Liver (tissue), 9 donors: ENCODE data around the gene RAPGEF1. TPM values are rescaled to one million over a fixed set of nuclear protein-coding genes. Genes with fewer than 3 reads are reported as not detected.

Source experiments
- DNase-seq: peaks from one replicate; pipeline ENCODE4 v3.0.0-alpha.2; 2017; ENCODE audit warnings: low spot score
- H3K27ac ChIP-seq, 2 donors: one replicate each; pipeline ENCODE4 v1.7.0; 2013; ENCODE audit warnings: inconsistent platforms in 2 of 2, low read length in 2 of 2, control low read depth in 1 of 2, low read depth in 1 of 2, mild to moderate bottlenecking in 1 of 2
- H3K27me3 ChIP-seq, 4 donors: one replicate each; pipeline versions ENCODE4 v1.6.1 to v1.7.0; 2013; ENCODE audit warnings: low read length in 3 of 4, inconsistent platforms in 1 of 4, mild to moderate bottlenecking in 1 of 4, moderate library complexity in 1 of 4; ENCODE audit not compliant: control insufficient read depth in 4 of 4, insufficient read depth in 4 of 4
- H3K36me3 ChIP-seq, 4 donors: one replicate each; pipeline versions ENCODE4 v1.6.1 to v1.7.0; 2013; ENCODE audit warnings: low read length in 3 of 4, mild to moderate bottlenecking in 3 of 4, low read depth in 1 of 4, moderate library complexity in 1 of 4; ENCODE audit not compliant: control insufficient read depth in 4 of 4, insufficient read depth in 3 of 4
- H3K4me1 ChIP-seq, 4 donors: one replicate each; pipeline versions ENCODE4 v1.6.1 to v1.7.0; 2013; ENCODE audit warnings: low read length in 3 of 4, mild to moderate bottlenecking in 3 of 4, moderate library complexity in 1 of 4; ENCODE audit not compliant: control insufficient read depth in 4 of 4, insufficient read depth in 4 of 4
- H3K4me3 ChIP-seq, 3 donors: one replicate each; pipeline versions ENCODE4 v1.6.1 to v1.7.0; 2013; ENCODE audit warnings: low read length in 3 of 3, control low read depth in 1 of 3, low read depth in 1 of 3, mild to moderate bottlenecking in 1 of 3
- H3K9ac ChIP-seq, 2 donors: one replicate each; pipeline ENCODE4 v1.7.0; 2013; ENCODE audit warnings: low read length in 2 of 2, mild to moderate bottlenecking in 2 of 2, moderate library complexity in 2 of 2, control low read depth in 1 of 2, low read depth in 1 of 2
- H3K9me3 ChIP-seq, 4 donors: one replicate each; pipeline versions ENCODE4 v1.6.1 to v1.7.0; 2013; ENCODE audit warnings: low read length in 3 of 4; ENCODE audit not compliant: control insufficient read depth in 4 of 4
- EGR1 ChIP-seq, 2 donors: IDR thresholded peaks; 2 replicates each; pipeline ENCODE4 v1.6.1; 2016 to 2018; ENCODE audit warnings: antibody characterized with exemption in 2 of 2, low read depth in 2 of 2
- FOXA1 ChIP-seq: IDR thresholded peaks from 2 replicates; pipeline ENCODE4 v1.6.1; 2016; ENCODE audit warnings: antibody characterized with exemption
- GABPA ChIP-seq, 2 donors: IDR thresholded peaks in 1 of 2; conservative IDR thresholded peaks in 1 of 2; 2 replicates each; pipeline ENCODE4 v1.6.1; 2016; ENCODE audit warnings: antibody characterized with exemption in 2 of 2, mild to moderate bottlenecking in 1 of 2, moderate library complexity in 1 of 2
- HNF4A ChIP-seq, 2 donors: conservative IDR thresholded peaks; 2 replicates each; pipeline ENCODE4 v1.6.1; 2016; ENCODE audit warnings: antibody characterized with exemption in 2 of 2, mild to moderate bottlenecking in 2 of 2
- HNF4G ChIP-seq: IDR thresholded peaks from 2 replicates; pipeline ENCODE4 v1.6.1; 2016; ENCODE audit warnings: antibody characterized with exemption
- NR2F2 ChIP-seq: IDR thresholded peaks from 2 replicates; pipeline ENCODE4 v1.6.1; 2016; ENCODE audit warnings: antibody characterized with exemption
- RAD21 ChIP-seq, 2 donors: IDR thresholded peaks; 2 replicates each; pipeline ENCODE4 v1.6.1; 2016; ENCODE audit warnings: antibody characterized with exemption in 2 of 2, mild to moderate bottlenecking in 2 of 2
- RXRA ChIP-seq, 2 donors: IDR thresholded peaks; 2 replicates each; pipeline ENCODE4 v1.6.1; 2017 to 2018; ENCODE audit warnings: antibody characterized with exemption in 2 of 2, mild to moderate bottlenecking in 1 of 2
- SP1 ChIP-seq: IDR thresholded peaks from 2 replicates; pipeline ENCODE4 v1.6.1; 2018; ENCODE audit warnings: antibody characterized with exemption, mild to moderate bottlenecking
- TAF1 ChIP-seq: conservative IDR thresholded peaks from 2 replicates; pipeline ENCODE4 v1.6.1; 2016; ENCODE audit warnings: antibody characterized with exemption, mild to moderate bottlenecking
- YY1 ChIP-seq: IDR thresholded peaks from 2 replicates; pipeline ENCODE4 v1.6.1; 2016; ENCODE audit warnings: antibody characterized with exemption, mild to moderate bottlenecking
- WGBS: extraction: QIAGEN DNeasy Blood & Tissue Kit; methylation state at CpG from one replicate; pipeline ENCODE4 v1.1.7; 2013; 5-methylcytosine and 5-hydroxymethylcytosine counted together
- polyA plus RNA-seq, 2 donors: library from polyadenylated mRNA; stranded (reverse) in 1 of 2; unstranded in 1 of 2; fragments of 200-250 nt in 1 of 2; fragments of >200 nt in 1 of 2; fragmentation: Nextera tagmentation in 1 of 2; extraction: Ambion mirVana in 1 of 2; gene quantifications; one replicate each; pipeline versions ENCODE4 v1.2.1 to v1.2.3, GENCODE V29; 2013 to 2015
- total RNA-seq, 2 donors: library from RNA; depleted of rRNA; stranded (reverse); fragments of >200 nt; gene quantifications; one replicate each; pipeline ENCODE4 v1.2.3, GENCODE V29; 2014
- TF ChIP-seq, protein P1 (sequence below): IDR thresholded peaks from 2 replicates; pipeline ENCODE4 v1.6.1; 2016; ENCODE audit warnings: antibody characterized with exemption
- TF ChIP-seq, protein P2 (sequence below): IDR thresholded peaks from 2 replicates; pipeline ENCODE4 v1.6.1; 2016; ENCODE audit warnings: antibody characterized with exemption
- TF ChIP-seq, protein P3 (sequence below): IDR thresholded peaks from 2 replicates; pipeline ENCODE4 v1.6.1; 2016; ENCODE audit warnings: antibody characterized with exemption
- TF ChIP-seq, protein P4 (sequence below): fragments of 150-350 bp; IDR thresholded peaks from 2 replicates; pipeline ENCODE4 v1.5.1; 2017; ENCODE audit warnings: improper control_type of control experiment, low read depth, low read length; ENCODE audit not compliant: missing input control
- TF ChIP-seq, protein P5 (sequence below): IDR thresholded peaks from 2 replicates; pipeline ENCODE4 v1.6.1; 2016; ENCODE audit warnings: antibody characterized with exemption, mild to moderate bottlenecking
- donor health status: healthy.
- donor health status: healthy.
- donor health status: healthy.
- donor health status: healthy.
- donor health status: healthy.

RAPGEF1 gene
- total and polyA plus RNA-seq, 4 donors: 5.6 to 19.7 (median 16.8) TPM

DNA sequence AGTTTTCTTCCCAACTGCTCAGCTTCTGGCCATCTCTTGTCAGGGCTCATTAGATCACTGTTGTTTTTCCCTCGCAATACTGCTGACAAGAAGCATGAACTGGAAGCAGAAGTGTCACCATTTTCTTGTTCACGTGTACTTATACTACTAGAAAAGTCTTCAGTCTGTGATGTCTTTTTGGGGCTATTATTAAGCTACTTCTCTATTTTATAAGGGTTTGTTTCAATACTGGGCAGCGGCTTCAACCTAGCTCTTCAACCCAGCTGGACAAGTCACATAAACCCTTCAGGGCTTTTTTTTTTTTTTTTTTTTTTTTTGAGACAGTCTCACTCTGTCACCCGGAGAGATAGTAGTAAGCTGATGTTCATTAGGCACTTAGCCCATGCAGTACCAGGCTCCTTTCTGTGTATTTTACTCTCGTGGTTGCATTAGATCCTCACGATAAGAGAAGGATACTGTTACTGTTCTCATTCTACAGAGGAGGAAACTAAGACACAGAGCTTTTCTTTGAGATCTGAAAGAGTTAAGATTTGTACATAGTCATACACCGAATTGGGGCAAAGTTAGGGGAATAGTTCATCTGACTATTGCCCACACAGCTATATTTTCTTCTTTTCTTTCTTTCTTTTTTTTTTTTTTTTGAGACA is 20.5 kb downstream of the RAPGEF1 start:
- 73% methylated on average over 7 of the region's 7 CpGs for WGBS
- no peak overlapping the region for H3K9ac ChIP-seq
- no peak overlapping the region for H3K27ac ChIP-seq
- no peaks in the 10 kb centered on the region for H3K27me3 ChIP-seq
- no peaks in the 10 kb centered on the region for H3K36me3 ChIP-seq
- no peak for DNase-seq
- no peaks in the 10 kb centered on the region for H3K9me3 ChIP-seq
- H3K4me3 ChIP-seq: no peak overlapping the region
- peaks cover 5 to 17% (median 12%) of the 10 kb centered on the region in 4 donors for H3K4me1 ChIP-seq
- TF ChIP-seq, protein P1, sequence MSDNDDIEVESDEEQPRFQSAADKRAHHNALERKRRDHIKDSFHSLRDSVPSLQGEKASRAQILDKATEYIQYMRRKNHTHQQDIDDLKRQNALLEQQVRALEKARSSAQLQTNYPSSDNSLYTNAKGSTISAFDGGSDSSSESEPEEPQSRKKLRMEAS: no peak
- TF ChIP-seq HNF4A (conservative IDR thresholded peaks at IDR 0.05): no peak
- no peak for TF ChIP-seq TAF1

DNA sequence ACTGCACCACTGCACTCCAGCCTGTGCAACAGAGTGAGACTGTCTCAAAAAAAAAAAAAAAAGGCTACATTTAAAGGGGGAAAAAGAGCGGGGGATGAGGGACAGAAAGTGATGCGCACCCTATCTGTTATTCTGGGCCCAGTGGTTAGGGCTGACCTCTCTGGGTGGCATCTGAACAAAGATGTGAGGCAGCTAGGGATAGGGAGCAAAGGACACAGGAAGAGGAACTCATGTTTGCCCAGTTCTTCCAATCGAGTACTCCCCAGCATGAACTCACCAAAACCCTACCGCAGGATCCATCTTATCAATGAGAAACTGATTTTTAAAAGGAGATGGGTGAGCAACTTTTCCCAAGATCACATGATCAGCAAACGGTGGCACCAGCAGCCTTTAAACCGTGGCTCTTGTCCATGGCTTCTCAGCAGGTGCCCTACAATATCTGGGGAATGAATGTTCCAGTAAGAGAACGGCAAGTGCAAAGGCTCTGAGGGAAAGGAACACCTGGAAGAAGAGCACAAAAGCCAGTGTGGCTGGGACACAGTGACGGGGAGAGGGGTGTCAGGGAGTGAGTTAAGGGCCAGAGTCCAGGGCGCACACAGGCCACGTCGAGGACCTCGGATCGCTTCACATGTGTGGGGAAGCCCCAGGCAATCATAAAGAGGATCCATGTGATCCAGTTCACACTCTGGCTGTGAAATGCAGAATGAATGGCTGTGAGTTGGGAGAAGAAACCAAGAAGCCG is 22.0 kb downstream of the RAPGEF1 start:
- peaks cover 5 to 17% (median 12%) of the 10 kb centered on the region in 4 donors for H3K4me1 ChIP-seq
- TF ChIP-seq EGR1 (IDR thresholded peaks at IDR 0.05; ENCODE audit: low read depth in 2 of 2) (no peak), RXRA (IDR thresholded peaks at IDR 0.05) (peak; percentile 41 to 54), YY1 (no peak), GABPA (IDR thresholded peaks at IDR 0.05 in 1 of 2, conservative IDR thresholded peaks at IDR 0.05 in 1 of 2) (no peak), NR2F2 (no peak), FOXA1 (no peak), SP1 (peak; percentile 39), HNF4G (no peak), RAD21 (IDR thresholded peaks at IDR 0.05) (no peak), HNF4A (conservative IDR thresholded peaks at IDR 0.05) (peak; percentile 61 to 74)
- TF ChIP-seq, protein P2, sequence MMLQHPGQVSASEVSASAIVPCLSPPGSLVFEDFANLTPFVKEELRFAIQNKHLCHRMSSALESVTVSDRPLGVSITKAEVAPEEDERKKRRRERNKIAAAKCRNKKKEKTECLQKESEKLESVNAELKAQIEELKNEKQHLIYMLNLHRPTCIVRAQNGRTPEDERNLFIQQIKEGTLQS: no peak
- TF ChIP-seq, protein P3, sequence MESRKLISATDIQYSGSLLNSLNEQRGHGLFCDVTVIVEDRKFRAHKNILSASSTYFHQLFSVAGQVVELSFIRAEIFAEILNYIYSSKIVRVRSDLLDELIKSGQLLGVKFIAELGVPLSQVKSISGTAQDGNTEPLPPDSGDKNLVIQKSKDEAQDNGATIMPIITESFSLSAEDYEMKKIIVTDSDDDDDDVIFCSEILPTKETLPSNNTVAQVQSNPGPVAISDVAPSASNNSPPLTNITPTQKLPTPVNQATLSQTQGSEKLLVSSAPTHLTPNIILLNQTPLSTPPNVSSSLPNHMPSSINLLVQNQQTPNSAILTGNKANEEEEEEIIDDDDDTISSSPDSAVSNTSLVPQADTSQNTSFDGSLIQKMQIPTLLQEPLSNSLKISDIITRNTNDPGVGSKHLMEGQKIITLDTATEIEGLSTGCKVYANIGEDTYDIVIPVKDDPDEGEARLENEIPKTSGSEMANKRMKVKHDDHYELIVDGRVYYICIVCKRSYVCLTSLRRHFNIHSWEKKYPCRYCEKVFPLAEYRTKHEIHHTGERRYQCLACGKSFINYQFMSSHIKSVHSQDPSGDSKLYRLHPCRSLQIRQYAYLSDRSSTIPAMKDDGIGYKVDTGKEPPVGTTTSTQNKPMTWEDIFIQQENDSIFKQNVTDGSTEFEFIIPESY: no peak
- TF ChIP-seq, protein P1: no peak
- TF ChIP-seq, protein P4, sequence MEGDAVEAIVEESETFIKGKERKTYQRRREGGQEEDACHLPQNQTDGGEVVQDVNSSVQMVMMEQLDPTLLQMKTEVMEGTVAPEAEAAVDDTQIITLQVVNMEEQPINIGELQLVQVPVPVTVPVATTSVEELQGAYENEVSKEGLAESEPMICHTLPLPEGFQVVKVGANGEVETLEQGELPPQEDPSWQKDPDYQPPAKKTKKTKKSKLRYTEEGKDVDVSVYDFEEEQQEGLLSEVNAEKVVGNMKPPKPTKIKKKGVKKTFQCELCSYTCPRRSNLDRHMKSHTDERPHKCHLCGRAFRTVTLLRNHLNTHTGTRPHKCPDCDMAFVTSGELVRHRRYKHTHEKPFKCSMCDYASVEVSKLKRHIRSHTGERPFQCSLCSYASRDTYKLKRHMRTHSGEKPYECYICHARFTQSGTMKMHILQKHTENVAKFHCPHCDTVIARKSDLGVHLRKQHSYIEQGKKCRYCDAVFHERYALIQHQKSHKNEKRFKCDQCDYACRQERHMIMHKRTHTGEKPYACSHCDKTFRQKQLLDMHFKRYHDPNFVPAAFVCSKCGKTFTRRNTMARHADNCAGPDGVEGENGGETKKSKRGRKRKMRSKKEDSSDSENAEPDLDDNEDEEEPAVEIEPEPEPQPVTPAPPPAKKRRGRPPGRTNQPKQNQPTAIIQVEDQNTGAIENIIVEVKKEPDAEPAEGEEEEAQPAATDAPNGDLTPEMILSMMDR: no peak
- TF ChIP-seq, protein P5, sequence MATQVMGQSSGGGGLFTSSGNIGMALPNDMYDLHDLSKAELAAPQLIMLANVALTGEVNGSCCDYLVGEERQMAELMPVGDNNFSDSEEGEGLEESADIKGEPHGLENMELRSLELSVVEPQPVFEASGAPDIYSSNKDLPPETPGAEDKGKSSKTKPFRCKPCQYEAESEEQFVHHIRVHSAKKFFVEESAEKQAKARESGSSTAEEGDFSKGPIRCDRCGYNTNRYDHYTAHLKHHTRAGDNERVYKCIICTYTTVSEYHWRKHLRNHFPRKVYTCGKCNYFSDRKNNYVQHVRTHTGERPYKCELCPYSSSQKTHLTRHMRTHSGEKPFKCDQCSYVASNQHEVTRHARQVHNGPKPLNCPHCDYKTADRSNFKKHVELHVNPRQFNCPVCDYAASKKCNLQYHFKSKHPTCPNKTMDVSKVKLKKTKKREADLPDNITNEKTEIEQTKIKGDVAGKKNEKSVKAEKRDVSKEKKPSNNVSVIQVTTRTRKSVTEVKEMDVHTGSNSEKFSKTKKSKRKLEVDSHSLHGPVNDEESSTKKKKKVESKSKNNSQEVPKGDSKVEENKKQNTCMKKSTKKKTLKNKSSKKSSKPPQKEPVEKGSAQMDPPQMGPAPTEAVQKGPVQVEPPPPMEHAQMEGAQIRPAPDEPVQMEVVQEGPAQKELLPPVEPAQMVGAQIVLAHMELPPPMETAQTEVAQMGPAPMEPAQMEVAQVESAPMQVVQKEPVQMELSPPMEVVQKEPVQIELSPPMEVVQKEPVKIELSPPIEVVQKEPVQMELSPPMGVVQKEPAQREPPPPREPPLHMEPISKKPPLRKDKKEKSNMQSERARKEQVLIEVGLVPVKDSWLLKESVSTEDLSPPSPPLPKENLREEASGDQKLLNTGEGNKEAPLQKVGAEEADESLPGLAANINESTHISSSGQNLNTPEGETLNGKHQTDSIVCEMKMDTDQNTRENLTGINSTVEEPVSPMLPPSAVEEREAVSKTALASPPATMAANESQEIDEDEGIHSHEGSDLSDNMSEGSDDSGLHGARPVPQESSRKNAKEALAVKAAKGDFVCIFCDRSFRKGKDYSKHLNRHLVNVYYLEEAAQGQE: no peak
- no peaks in the 10 kb centered on the region for H3K9me3 ChIP-seq
- WGBS: 57% methylated on average over 14 of the region's 14 CpGs
- peak overlapping the region in 1 of 2 donors; percentile 32 for H3K27ac ChIP-seq
- H3K36me3 ChIP-seq: no peaks in the 10 kb centered on the region
- no peak overlapping the region for H3K9ac ChIP-seq
- no peak for DNase-seq
- H3K4me3 ChIP-seq: no peak overlapping the region
- H3K27me3 ChIP-seq: no peaks in the 10 kb centered on the region
